ENCODE results near the gene ADAM8.

The ADAM8 gene

GRCh38 chr10:133312769-133313145, 36.1 kb upstream of the ADAM8 start:
- DNase-seq (ENCODE audit: low read depth in 1 of 2, low spot score in 1 of 2), result no peak
- no peak overlapping the region for H3K27ac ChIP-seq (replicated peaks)
- no peak overlapping the region for H3K4me3 ChIP-seq (replicated peaks; ENCODE audit: insufficient read depth, low read length)
- TF ChIP-seq REST (IDR thresholded peaks at IDR 0.05; ENCODE audit: insufficient replicate concordance, low read depth) (no peak), POLR2AphosphoS5 (IDR thresholded peaks at IDR 0.05; ENCODE audit: low read depth) (0 out of 2 replicates have a peak, but pooled peaks have one; percentile 2), SPI1 (IDR thresholded peaks at IDR 0.05; ENCODE audit: borderline replicate concordance, low read depth) (no peak), GABPA (IDR thresholded peaks at IDR 0.05; ENCODE audit: low read depth) (no peak)
- TF ChIP-seq, protein P1, sequence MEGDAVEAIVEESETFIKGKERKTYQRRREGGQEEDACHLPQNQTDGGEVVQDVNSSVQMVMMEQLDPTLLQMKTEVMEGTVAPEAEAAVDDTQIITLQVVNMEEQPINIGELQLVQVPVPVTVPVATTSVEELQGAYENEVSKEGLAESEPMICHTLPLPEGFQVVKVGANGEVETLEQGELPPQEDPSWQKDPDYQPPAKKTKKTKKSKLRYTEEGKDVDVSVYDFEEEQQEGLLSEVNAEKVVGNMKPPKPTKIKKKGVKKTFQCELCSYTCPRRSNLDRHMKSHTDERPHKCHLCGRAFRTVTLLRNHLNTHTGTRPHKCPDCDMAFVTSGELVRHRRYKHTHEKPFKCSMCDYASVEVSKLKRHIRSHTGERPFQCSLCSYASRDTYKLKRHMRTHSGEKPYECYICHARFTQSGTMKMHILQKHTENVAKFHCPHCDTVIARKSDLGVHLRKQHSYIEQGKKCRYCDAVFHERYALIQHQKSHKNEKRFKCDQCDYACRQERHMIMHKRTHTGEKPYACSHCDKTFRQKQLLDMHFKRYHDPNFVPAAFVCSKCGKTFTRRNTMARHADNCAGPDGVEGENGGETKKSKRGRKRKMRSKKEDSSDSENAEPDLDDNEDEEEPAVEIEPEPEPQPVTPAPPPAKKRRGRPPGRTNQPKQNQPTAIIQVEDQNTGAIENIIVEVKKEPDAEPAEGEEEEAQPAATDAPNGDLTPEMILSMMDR (IDR thresholded peaks at IDR 0.05; ENCODE audit: insufficient read depth, low read length), result no peak
- no peaks in the 10 kb centered on the region for H3K27me3 ChIP-seq (ENCODE audit: insufficient read depth, poor library complexity, severe bottlenecking)

- no peak for DNase-seq (ENCODE audit: low read depth in 1 of 2, low spot score in 1 of 2)
- Histone ChIP-seq H3K27ac (replicated peaks) (no peak overlapping the region), H3K4me3 (replicated peaks; ENCODE audit: insufficient read depth, low read length) (no peak overlapping the region), H3K27me3 (ENCODE audit: insufficient read depth, poor library complexity, severe bottlenecking) (no peaks in the 10 kb centered on the region)
- TF ChIP-seq SPI1 (IDR thresholded peaks at IDR 0.05; ENCODE audit: borderline replicate concordance, low read depth) (no peak), POLR2AphosphoS5 (IDR thresholded peaks at IDR 0.05; ENCODE audit: low read depth) (no peak), REST (IDR thresholded peaks at IDR 0.05; ENCODE audit: insufficient replicate concordance, low read depth) (no peak), GABPA (IDR thresholded peaks at IDR 0.05; ENCODE audit: low read depth) (no peak)
- TF ChIP-seq, protein P1 (IDR thresholded peaks at IDR 0.05; ENCODE audit: insufficient read depth, low read length), result no peak
Measured at GRCh38 chr10:133312016-133312768, 35.5 kb upstream of the ADAM8 start.

GRCh38 chr10:133311570-133311969, 34.9 kb upstream of the ADAM8 start:
- no peak overlapping the region for H3K27ac ChIP-seq (replicated peaks)
- H3K27me3 ChIP-seq (ENCODE audit: insufficient read depth, poor library complexity, severe bottlenecking), result no peaks in the 10 kb centered on the region
- no peak for DNase-seq (ENCODE audit: low read depth in 1 of 2, low spot score in 1 of 2)
- TF ChIP-seq GABPA (IDR thresholded peaks at IDR 0.05; ENCODE audit: low read depth), result no peak
- no peak for TF ChIP-seq POLR2AphosphoS5 (IDR thresholded peaks at IDR 0.05; ENCODE audit: low read depth)
- TF ChIP-seq, protein P1 (IDR thresholded peaks at IDR 0.05; ENCODE audit: insufficient read depth, low read length), result no peak
- no peak for TF ChIP-seq SPI1 (IDR thresholded peaks at IDR 0.05; ENCODE audit: borderline replicate concordance, low read depth)
- TF ChIP-seq REST (IDR thresholded peaks at IDR 0.05; ENCODE audit: insufficient replicate concordance, low read depth), result no peak
- H3K4me3 ChIP-seq (replicated peaks; ENCODE audit: insufficient read depth, low read length), result no peak overlapping the region

All from HL-60 (cell line).